ENCODE measurements around the gene COL16A1.

- TF ChIP-seq, protein P1, sequence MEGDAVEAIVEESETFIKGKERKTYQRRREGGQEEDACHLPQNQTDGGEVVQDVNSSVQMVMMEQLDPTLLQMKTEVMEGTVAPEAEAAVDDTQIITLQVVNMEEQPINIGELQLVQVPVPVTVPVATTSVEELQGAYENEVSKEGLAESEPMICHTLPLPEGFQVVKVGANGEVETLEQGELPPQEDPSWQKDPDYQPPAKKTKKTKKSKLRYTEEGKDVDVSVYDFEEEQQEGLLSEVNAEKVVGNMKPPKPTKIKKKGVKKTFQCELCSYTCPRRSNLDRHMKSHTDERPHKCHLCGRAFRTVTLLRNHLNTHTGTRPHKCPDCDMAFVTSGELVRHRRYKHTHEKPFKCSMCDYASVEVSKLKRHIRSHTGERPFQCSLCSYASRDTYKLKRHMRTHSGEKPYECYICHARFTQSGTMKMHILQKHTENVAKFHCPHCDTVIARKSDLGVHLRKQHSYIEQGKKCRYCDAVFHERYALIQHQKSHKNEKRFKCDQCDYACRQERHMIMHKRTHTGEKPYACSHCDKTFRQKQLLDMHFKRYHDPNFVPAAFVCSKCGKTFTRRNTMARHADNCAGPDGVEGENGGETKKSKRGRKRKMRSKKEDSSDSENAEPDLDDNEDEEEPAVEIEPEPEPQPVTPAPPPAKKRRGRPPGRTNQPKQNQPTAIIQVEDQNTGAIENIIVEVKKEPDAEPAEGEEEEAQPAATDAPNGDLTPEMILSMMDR (IDR thresholded peaks at IDR 0.05), result no peak
- TF ChIP-seq POLR2A (IDR thresholded peaks at IDR 0.05), result no peak
Measured at GRCh38 chr1:31615414-31615813, 88.4 kb downstream of the COL16A1 start.

Data from uterus (tissue), 2 donors.